OCI-LY7 (cell line): ENCODE measurements around the gene DCTN3. TPM values are rescaled to one million over a fixed set of nuclear protein-coding genes. Genes with fewer than 3 reads are reported as not detected.

Experiments used
- BruUV-seq: library from RNA; stranded (reverse); fragments of 400-500 nt; replicated peaks from 2 replicates; lab custom pipeline; 2021; lab: Mats Ljungman, UMichigan
- CTCF ChIA-PET: fragments of 300-600 bp; sonication (Branson Sonifier 250); formaldehyde crosslinking; loops from one replicate; lab custom pipeline; 2022; ENCODE audit warnings: antibody characterized with exemption; ENCODE audit not compliant: unreplicated experiment; lab: Charles Lee
- POLR2A ChIA-PET: fragments of 300-600 bp; sonication (Branson Sonifier 250); formaldehyde crosslinking; loops from one replicate; lab custom pipeline; 2022; ENCODE audit warnings: antibody characterized with exemption; lab: Charles Lee
- DNase-seq: peaks from one replicate; pipeline ENCODE4 v3.0.0-alpha.2; 2015; ENCODE audit warnings: low spot score
- H2AFZ ChIP-seq: fragments of 200-600 bp; sonication (generic), shearing (Covaris generic); 2 replicates; pipeline ENCODE4 v1.6.1; 2014; ENCODE audit warnings: mild to moderate bottlenecking, antibody characterized with exemption, low read length, moderate library complexity
- H3K27ac ChIP-seq: fragments of 200-600 bp; sonication (generic); 2 replicates; pipeline ENCODE4 v1.5.1; 2014; ENCODE audit warnings: mixed run types, low read depth, mild to moderate bottlenecking, moderate library complexity, low read length, inconsistent platforms; ENCODE audit not compliant: poor library complexity, severe bottlenecking
- H3K36me3 ChIP-seq: fragments of 200-600 bp; sonication (generic); 2 replicates; pipeline ENCODE4 v1.6.1; 2014; ENCODE audit warnings: mild to moderate bottlenecking, antibody characterized with exemption, low read length, moderate library complexity, mixed read lengths; ENCODE audit not compliant: insufficient read depth
- H3K4me1 ChIP-seq: fragments of 200-600 bp; sonication (generic); 2 replicates; pipeline ENCODE4 v1.5.1; 2014; ENCODE audit warnings: mild to moderate bottlenecking, low read length; ENCODE audit not compliant: insufficient read depth, poor library complexity, severe bottlenecking
- H3K4me2 ChIP-seq: fragments of 200-600 bp; sonication (generic); 2 replicates; pipeline ENCODE4 v1.6.1; 2014; ENCODE audit warnings: mild to moderate bottlenecking, low read length
- H3K4me3 ChIP-seq: fragments of 200-600 bp; sonication (generic); 2 replicates; pipeline ENCODE4 v1.5.1; 2014; ENCODE audit warnings: mild to moderate bottlenecking, low read depth, low read length; ENCODE audit not compliant: poor library complexity, severe bottlenecking
- H3K79me2 ChIP-seq: fragments of 200-600 bp; sonication (generic); 2 replicates; pipeline ENCODE4 v1.6.1; 2016; ENCODE audit warnings: low read depth, mild to moderate bottlenecking, low read length, moderate library complexity, mixed read lengths; ENCODE audit not compliant: insufficient read depth
- H3K9me2 ChIP-seq: fragments of 200-600 bp; sonication (generic); 2 replicates; pipeline ENCODE4 v1.6.1; 2016; ENCODE audit warnings: mild to moderate bottlenecking, low read length, mixed read lengths; ENCODE audit not compliant: insufficient read depth
- H3K9me3 ChIP-seq: fragments of 200-600 bp; sonication (generic); 2 replicates; pipeline ENCODE4 v1.6.1; 2014; ENCODE audit warnings: mild to moderate bottlenecking, mixed run types, low read length, mixed read lengths
- H4K20me1 ChIP-seq: fragments of 200-600 bp; sonication (generic); 2 replicates; pipeline ENCODE4 v1.6.1; 2014; ENCODE audit warnings: mild to moderate bottlenecking, antibody characterized with exemption, low read length, moderate library complexity, mixed read lengths; ENCODE audit not compliant: insufficient read depth
- CTCF ChIP-seq: fragments of 200-600 bp; sonication (generic); conservative IDR thresholded peaks from 2 replicates; pipeline ENCODE4 v1.5.1; 2014; ENCODE audit warnings: mild to moderate bottlenecking, antibody characterized with exemption, low read length, moderate library complexity, mixed read lengths
- EZH2phosphoT487 ChIP-seq: fragments of 200-600 bp; sonication (generic); IDR thresholded peaks from 2 replicates; pipeline ENCODE4 v1.6.1; 2018; ENCODE audit warnings: low read depth, borderline replicate concordance, mild to moderate bottlenecking, mixed run types, antibody characterized with exemption, low read length, moderate library complexity, mixed read lengths
- intact Hi-C: fragments of 100-400 bp; cut with micrococcal nuclease; formaldehyde crosslinking; loops from one replicate; pipeline ENCODE4 v1.10.0; 2022; ENCODE audit not compliant: unreplicated experiment
- total RNA-seq, 2 experiments: library from RNA; depleted of rRNA in 1 of 2; stranded (reverse); fragments of >200 nt in 1 of 2; shearing (Covaris generic) in 1 of 2; gene quantifications; 2 replicates each; pipeline ENCODE4 v1.2.3, GENCODE V29; 2014 to 2022

The DCTN3 gene
- total RNA-seq, 2 experiments from 2014 or later, result 79.7 to 84.2 TPM

GRCh38 chr9:34625186-34625486 is 4.8 kb upstream of the DCTN3 start:
- ChIA-PET POLR2A (interaction anchor here (0.8 kb wide), 1 partner anchor 13 kb away, joined by 3 read pairs; no protein-coding TSS in a partner anchor), CTCF (no interaction called here)
- H3K27ac ChIP-seq, result no peak overlapping the region
- H3K9me3 ChIP-seq, result no peaks in the 10 kb centered on the region
- TF ChIP-seq EZH2phosphoT487 (no peak), CTCF (no peak)
- H2AFZ ChIP-seq, result no peak overlapping the region
- no peaks in the 10 kb centered on the region for H3K36me3 ChIP-seq
- H3K79me2 ChIP-seq, result no peaks in the 10 kb centered on the region
- no peak for DNase-seq
- BruUV-seq, result no TSS peak
- H3K4me1 ChIP-seq, result peaks cover 6% of the 10 kb centered on the region
- no peak overlapping the region for H3K4me2 ChIP-seq
- no peak overlapping the region for H3K4me3 ChIP-seq
- H4K20me1 ChIP-seq, result no peaks in the 10 kb centered on the region
- intact Hi-C loops, result no loop called here
- no peaks in the 10 kb centered on the region for H3K9me2 ChIP-seq

GRCh38 chr9:34624475-34625185 is 4.3 kb upstream of the DCTN3 start:
- intact Hi-C loops, result no loop called here
- Histone ChIP-seq H3K4me2 (no peak overlapping the region), H3K27ac (no peak overlapping the region), H3K36me3 (no peaks in the 10 kb centered on the region), H2AFZ (no peak overlapping the region), H3K9me2 (no peaks in the 10 kb centered on the region), H3K4me1 (peaks cover 8% of the 10 kb centered on the region), H4K20me1 (no peaks in the 10 kb centered on the region), H3K79me2 (no peaks in the 10 kb centered on the region), H3K4me3 (no peak overlapping the region), H3K9me3 (no peaks in the 10 kb centered on the region)
- no peak for TF ChIP-seq EZH2phosphoT487
- TF ChIP-seq CTCF, result no peak
- CTCF ChIA-PET, result no interaction called here
- POLR2A ChIA-PET, result interaction anchor here (0.8 kb wide), 1 partner anchor 14 kb away, joined by 3 read pairs; no protein-coding TSS in a partner anchor
- DNase-seq, result no peak
- no TSS peak for BruUV-seq
